ENCODE measurements around the gene MYT1.

MYT1 gene

DNA sequence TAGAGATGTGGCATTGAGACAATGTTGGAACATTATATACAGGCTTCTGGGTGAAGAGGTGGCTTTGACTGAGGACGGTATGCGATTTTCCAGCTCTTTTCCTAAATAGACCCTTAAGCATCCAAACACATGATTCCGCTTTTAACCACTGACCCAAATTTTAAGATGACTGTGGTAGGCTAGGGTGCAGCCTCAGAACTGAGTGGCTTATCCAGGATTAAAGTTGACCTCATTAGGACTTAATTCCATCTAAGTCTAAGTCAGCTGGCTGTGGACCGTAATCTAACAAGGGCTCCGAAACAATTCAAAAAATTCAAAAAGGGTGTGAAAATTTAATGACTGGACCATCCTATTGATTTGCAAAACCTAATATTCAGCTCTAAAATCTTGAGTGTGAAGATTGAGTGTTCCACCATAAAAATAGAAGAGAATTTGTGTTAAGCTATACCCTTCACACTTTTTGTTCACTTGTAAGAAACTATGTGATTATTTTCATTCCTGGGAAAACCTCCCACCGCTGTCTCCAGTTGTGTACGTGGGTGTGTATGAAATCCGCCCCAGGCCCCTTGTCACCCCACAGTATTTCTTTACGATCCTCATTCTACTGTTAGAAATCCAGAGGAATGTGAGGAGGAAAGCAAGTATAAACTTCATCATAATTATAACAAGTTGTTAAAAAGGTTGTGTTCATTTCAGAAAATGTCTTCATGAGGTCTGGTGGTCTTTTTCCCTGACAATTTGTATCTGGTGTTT lies 94.0 kb downstream of the MYT1 start:
- TF ChIP-seq, protein P1, sequence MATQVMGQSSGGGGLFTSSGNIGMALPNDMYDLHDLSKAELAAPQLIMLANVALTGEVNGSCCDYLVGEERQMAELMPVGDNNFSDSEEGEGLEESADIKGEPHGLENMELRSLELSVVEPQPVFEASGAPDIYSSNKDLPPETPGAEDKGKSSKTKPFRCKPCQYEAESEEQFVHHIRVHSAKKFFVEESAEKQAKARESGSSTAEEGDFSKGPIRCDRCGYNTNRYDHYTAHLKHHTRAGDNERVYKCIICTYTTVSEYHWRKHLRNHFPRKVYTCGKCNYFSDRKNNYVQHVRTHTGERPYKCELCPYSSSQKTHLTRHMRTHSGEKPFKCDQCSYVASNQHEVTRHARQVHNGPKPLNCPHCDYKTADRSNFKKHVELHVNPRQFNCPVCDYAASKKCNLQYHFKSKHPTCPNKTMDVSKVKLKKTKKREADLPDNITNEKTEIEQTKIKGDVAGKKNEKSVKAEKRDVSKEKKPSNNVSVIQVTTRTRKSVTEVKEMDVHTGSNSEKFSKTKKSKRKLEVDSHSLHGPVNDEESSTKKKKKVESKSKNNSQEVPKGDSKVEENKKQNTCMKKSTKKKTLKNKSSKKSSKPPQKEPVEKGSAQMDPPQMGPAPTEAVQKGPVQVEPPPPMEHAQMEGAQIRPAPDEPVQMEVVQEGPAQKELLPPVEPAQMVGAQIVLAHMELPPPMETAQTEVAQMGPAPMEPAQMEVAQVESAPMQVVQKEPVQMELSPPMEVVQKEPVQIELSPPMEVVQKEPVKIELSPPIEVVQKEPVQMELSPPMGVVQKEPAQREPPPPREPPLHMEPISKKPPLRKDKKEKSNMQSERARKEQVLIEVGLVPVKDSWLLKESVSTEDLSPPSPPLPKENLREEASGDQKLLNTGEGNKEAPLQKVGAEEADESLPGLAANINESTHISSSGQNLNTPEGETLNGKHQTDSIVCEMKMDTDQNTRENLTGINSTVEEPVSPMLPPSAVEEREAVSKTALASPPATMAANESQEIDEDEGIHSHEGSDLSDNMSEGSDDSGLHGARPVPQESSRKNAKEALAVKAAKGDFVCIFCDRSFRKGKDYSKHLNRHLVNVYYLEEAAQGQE (IDR thresholded peaks at IDR 0.05; ENCODE audit: insufficient replicate concordance, low read depth): no peak
- TF ChIP-seq GABPA (IDR thresholded peaks at IDR 0.05; ENCODE audit: low read depth): no peak
- TF ChIP-seq, protein P2, sequence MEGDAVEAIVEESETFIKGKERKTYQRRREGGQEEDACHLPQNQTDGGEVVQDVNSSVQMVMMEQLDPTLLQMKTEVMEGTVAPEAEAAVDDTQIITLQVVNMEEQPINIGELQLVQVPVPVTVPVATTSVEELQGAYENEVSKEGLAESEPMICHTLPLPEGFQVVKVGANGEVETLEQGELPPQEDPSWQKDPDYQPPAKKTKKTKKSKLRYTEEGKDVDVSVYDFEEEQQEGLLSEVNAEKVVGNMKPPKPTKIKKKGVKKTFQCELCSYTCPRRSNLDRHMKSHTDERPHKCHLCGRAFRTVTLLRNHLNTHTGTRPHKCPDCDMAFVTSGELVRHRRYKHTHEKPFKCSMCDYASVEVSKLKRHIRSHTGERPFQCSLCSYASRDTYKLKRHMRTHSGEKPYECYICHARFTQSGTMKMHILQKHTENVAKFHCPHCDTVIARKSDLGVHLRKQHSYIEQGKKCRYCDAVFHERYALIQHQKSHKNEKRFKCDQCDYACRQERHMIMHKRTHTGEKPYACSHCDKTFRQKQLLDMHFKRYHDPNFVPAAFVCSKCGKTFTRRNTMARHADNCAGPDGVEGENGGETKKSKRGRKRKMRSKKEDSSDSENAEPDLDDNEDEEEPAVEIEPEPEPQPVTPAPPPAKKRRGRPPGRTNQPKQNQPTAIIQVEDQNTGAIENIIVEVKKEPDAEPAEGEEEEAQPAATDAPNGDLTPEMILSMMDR (IDR thresholded peaks at IDR 0.05; ENCODE audit: insufficient read depth, low read length): no peak
- Histone ChIP-seq H3K4me3 (replicated peaks; ENCODE audit: insufficient read depth, low read length) (no peak overlapping the region), H3K27ac (replicated peaks) (no peak overlapping the region), H3K27me3 (ENCODE audit: insufficient read depth, poor library complexity, severe bottlenecking) (no peaks in the 10 kb centered on the region)
- DNase-seq (ENCODE audit: low read depth in 1 of 2, low spot score in 1 of 2): no peak

DNA sequence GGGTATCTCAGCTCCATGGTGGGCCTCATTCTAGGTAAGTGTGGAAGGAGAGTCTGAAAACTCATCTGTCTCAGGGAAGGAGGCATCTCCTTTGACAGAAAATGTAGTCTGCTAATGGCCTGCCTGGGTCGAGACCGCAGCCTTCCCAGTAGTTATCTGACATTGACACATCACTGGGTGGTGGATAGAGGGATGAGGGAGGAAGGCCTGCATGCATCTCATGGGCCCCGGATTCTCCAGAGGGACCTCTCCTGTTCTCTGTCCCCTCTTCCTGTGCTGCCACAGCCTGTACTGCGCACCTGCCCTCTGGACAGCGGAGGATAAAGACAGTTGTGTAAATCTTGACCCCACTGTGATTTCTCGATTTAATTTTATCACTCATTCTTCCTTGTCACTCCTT lies 96.0 kb downstream of the MYT1 start:
- H3K4me3 ChIP-seq (replicated peaks; ENCODE audit: insufficient read depth, low read length): no peak overlapping the region
- H3K27ac ChIP-seq (replicated peaks): no peak overlapping the region
- no peaks in the 10 kb centered on the region for H3K27me3 ChIP-seq (ENCODE audit: insufficient read depth, poor library complexity, severe bottlenecking)
- no peak for DNase-seq (ENCODE audit: low read depth in 1 of 2, low spot score in 1 of 2)
- TF ChIP-seq GABPA (IDR thresholded peaks at IDR 0.05; ENCODE audit: low read depth): no peak
- TF ChIP-seq, protein P2 (IDR thresholded peaks at IDR 0.05; ENCODE audit: insufficient read depth, low read length): no peak
- TF ChIP-seq POLR2AphosphoS5 (IDR thresholded peaks at IDR 0.05; ENCODE audit: low read depth): no peak
- TF ChIP-seq, protein P1 (IDR thresholded peaks at IDR 0.05; ENCODE audit: insufficient replicate concordance, low read depth): no peak
- no peak for TF ChIP-seq SPI1 (IDR thresholded peaks at IDR 0.05; ENCODE audit: borderline replicate concordance, low read depth)

DNA sequence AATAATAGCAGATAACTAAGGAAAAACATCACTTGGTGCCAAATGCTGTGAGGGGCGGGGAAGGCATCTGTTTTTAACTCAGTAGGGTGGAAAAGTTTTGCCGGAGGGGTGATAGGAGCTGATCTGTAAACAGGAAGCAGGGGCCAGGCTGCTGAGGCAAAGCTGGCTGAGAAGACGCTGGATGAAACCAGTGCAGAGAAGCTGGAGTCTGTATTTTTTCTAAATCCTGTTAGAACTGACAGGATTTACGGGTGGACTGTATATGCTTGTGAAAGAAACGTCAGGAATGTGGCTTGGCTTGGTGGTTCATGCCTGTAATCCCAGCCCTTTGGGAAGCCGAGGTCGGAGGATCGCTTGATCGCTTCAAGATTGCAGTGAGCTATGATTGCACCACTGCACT lies 96.9 kb downstream of the MYT1 start:
- H3K4me3 ChIP-seq (replicated peaks; ENCODE audit: insufficient read depth, low read length): no peak overlapping the region
- no peaks in the 10 kb centered on the region for H3K27me3 ChIP-seq (ENCODE audit: insufficient read depth, poor library complexity, severe bottlenecking)
- TF ChIP-seq GABPA (IDR thresholded peaks at IDR 0.05; ENCODE audit: low read depth): no peak
- TF ChIP-seq SPI1 (IDR thresholded peaks at IDR 0.05; ENCODE audit: borderline replicate concordance, low read depth): no peak
- TF ChIP-seq, protein P2 (IDR thresholded peaks at IDR 0.05; ENCODE audit: insufficient read depth, low read length): no peak
- no peak for TF ChIP-seq POLR2AphosphoS5 (IDR thresholded peaks at IDR 0.05; ENCODE audit: low read depth)
- TF ChIP-seq, protein P1 (IDR thresholded peaks at IDR 0.05; ENCODE audit: insufficient replicate concordance, low read depth): no peak
- H3K27ac ChIP-seq (replicated peaks): no peak overlapping the region
- no peak for DNase-seq (ENCODE audit: low read depth in 1 of 2, low spot score in 1 of 2)
